BLaER1 (cell line): ENCODE measurements around the gene MAPK6.

ENCODE experiments used
- H3K27ac ChIP-seq: shearing (Covaris generic); formaldehyde crosslinking; 2 replicates; pipeline ENCODE4 v1.8.1; 2022
- H3K27me3 ChIP-seq: shearing (Covaris generic); formaldehyde crosslinking; 2 replicates; pipeline ENCODE4 v1.8.1; 2022
- H3K36me3 ChIP-seq: shearing (Covaris generic); formaldehyde crosslinking; 2 replicates; pipeline ENCODE4 v1.8.1; 2022
- H3K4me1 ChIP-seq: shearing (Covaris generic); formaldehyde crosslinking; 2 replicates; pipeline ENCODE4 v1.8.1; 2022
- H3K4me2 ChIP-seq: shearing (Covaris generic); formaldehyde crosslinking; 2 replicates; pipeline ENCODE4 v1.8.1; 2022
- H3K4me3 ChIP-seq: shearing (Covaris generic); formaldehyde crosslinking; 2 replicates; pipeline ENCODE4 v1.8.1; 2022
- H3K9ac ChIP-seq: shearing (Covaris generic); formaldehyde crosslinking; 2 replicates; pipeline ENCODE4 v1.8.1; 2022
- H3K9me3 ChIP-seq: shearing (Covaris generic); formaldehyde crosslinking; 2 replicates; pipeline ENCODE4 v1.8.1; 2022
- H4K20me1 ChIP-seq: shearing (Covaris generic); formaldehyde crosslinking; 2 replicates; pipeline ENCODE4 v1.8.1; 2022
- Cebpa-rat ChIP-seq: shearing (Covaris generic); IDR thresholded peaks from 2 replicates; pipeline ENCODE4 v1.8.1; 2022

Gene MAPK6

DNA sequence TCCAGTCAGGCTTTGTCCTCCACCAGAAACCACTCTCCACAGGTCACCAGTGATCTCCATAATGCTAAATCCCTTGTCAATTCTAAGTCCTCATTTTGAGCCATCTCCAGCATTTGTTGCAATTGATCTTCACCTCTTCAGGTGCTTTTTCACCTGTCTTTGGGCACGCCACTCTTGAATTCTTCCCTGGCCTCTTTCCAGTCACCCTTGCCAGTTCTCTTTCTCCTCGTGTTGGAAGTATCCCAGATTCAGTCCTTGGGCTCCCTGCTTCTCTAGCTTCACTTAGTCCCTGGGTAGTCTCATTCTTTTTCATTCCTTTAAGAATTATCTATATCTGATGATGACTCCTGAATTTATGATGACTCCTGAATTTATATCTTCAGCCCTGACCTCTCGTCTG is 37.5 kb downstream of the MAPK6 start:
- no peak overlapping the region for H3K27ac ChIP-seq
- no peak overlapping the region for H3K4me3 ChIP-seq
- H3K36me3 ChIP-seq = peaks cover 97% of the 10 kb centered on the region
- H3K4me2 ChIP-seq = no peak overlapping the region
- no peaks in the 10 kb centered on the region for H3K4me1 ChIP-seq
- TF ChIP-seq Cebpa-rat = no peak
- H3K9ac ChIP-seq = no peak overlapping the region
- no peaks in the 10 kb centered on the region for H3K27me3 ChIP-seq
- peaks cover 13% of the 10 kb centered on the region for H3K9me3 ChIP-seq
- H4K20me1 ChIP-seq = no peaks in the 10 kb centered on the region

DNA sequence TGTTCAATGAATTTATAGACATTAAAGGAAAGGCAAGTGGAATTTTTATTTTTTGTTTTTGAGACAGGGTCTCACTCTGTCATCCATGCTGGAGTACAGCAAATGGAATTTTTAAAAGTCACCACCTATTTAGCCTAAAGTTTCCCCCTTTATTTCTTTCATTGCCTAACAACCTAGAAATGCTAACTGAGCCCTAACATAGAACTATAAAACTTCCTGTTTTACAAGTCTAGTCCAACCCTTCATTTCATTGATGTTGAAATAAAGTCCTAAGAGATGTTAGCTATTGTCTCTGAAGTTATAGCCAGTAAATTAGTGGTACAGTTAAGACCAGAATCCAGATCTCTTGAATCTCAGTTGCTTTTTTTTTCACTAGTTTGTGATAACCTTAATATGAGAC is 39.0 kb downstream of the MAPK6 start:
- peaks cover 95% of the 10 kb centered on the region for H3K36me3 ChIP-seq

DNA sequence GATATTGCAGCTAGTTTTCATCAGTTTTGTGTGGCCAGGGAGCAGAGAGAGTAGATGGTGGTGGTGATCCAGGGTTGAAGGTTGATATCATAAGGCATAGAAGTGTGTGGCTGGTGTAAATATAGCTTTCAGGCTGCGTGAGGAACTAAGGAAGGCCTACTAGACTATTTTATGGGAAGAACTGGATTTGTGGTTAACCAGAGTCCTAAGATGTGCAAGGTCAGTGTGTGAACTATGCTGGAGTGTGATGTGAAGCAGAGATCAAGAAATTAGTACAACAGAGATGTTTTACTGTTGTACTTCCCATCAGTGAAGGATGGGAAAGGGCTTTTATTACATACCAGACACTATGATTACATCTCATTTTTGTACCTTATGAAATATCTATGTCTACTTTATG is 41.5 kb downstream of the MAPK6 start:
- TF ChIP-seq Cebpa-rat = no peak
- no peaks in the 10 kb centered on the region for H4K20me1 ChIP-seq
- H3K36me3 ChIP-seq = peaks cover 90% of the 10 kb centered on the region
- no peaks in the 10 kb centered on the region for H3K9me3 ChIP-seq
- H3K9ac ChIP-seq = no peak overlapping the region
- no peaks in the 10 kb centered on the region for H3K27me3 ChIP-seq
- H3K4me3 ChIP-seq = no peak overlapping the region
- H3K4me2 ChIP-seq = no peak overlapping the region
- no peak overlapping the region for H3K27ac ChIP-seq
- H3K4me1 ChIP-seq = no peaks in the 10 kb centered on the region

More for the DNA sequence above, 39.0 kb downstream of the MAPK6 start:
- Histone ChIP-seq H3K4me3 (no peak overlapping the region), H3K4me2 (no peak overlapping the region), H3K9ac (no peak overlapping the region), H3K4me1 (no peaks in the 10 kb centered on the region), H3K27me3 (no peaks in the 10 kb centered on the region), H3K9me3 (no peaks in the 10 kb centered on the region), H4K20me1 (no peaks in the 10 kb centered on the region), H3K27ac (no peak overlapping the region)
- no peak for TF ChIP-seq Cebpa-rat

DNA sequence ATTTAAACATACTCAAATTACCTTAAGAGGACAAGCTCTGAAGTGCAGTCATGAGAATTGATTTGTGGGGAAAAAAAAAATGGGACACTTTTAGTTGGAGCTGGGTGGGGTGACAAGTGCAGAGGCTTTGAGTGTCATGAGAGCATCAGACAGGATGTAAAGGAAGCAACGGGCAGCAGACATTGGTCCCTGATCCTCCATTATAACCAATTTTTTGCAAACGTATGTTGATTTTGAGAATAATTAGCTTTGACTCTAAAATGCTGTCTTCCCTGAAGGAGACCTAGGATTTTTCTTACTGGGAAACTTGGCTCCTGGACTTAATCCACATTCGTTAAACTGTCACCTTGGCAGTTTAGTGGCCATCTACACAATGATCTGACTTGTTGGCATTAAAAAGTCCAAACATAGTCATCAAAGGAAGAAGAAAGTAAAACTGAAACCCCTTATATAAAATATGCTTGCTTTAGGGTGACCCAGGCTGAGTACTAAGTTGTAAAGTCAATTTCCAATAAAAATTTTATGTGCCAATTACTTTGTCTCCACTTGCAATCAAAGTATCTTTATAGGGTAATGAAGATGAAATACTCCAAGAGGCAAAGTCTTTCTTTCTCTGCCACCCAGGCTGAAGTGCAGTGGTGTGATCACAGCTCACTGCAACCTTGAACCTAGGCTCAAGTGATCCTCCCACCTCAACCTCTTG is 48.0 kb downstream of the MAPK6 start:
- Histone ChIP-seq H3K4me1 (no peaks in the 10 kb centered on the region), H3K27me3 (no peaks in the 10 kb centered on the region), H3K9me3 (no peaks in the 10 kb centered on the region), H3K27ac (no peak overlapping the region), H4K20me1 (no peaks in the 10 kb centered on the region), H3K9ac (no peak overlapping the region), H3K36me3 (peaks cover 31% of the 10 kb centered on the region), H3K4me2 (no peak overlapping the region), H3K4me3 (no peak overlapping the region)
- TF ChIP-seq Cebpa-rat = no peak

DNA sequence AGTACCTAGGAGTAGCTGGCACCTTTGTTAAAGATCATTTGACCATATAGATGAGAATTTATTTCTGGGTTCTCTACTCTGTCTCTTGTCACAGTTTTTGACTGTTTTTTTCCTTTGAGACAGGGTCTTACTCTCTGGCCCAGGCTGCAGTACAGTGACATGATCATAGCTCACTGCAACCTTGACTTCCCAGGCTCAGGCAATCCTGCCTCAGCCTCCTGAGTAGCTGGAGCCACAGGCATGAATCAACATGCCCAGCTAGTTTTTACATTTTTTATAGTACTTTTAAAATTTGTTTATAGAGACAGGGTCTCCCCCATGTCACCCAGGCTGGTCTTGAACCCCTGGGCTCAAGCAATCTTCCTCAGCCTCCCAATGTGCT is 48.5 kb downstream of the MAPK6 start:
- Histone ChIP-seq H3K9ac (no peak overlapping the region), H3K4me2 (no peak overlapping the region), H3K4me1 (no peaks in the 10 kb centered on the region), H3K9me3 (no peaks in the 10 kb centered on the region), H4K20me1 (no peaks in the 10 kb centered on the region), H3K36me3 (peaks cover 26% of the 10 kb centered on the region), H3K27ac (no peak overlapping the region), H3K27me3 (no peaks in the 10 kb centered on the region), H3K4me3 (no peak overlapping the region)
- no peak for TF ChIP-seq Cebpa-rat

DNA sequence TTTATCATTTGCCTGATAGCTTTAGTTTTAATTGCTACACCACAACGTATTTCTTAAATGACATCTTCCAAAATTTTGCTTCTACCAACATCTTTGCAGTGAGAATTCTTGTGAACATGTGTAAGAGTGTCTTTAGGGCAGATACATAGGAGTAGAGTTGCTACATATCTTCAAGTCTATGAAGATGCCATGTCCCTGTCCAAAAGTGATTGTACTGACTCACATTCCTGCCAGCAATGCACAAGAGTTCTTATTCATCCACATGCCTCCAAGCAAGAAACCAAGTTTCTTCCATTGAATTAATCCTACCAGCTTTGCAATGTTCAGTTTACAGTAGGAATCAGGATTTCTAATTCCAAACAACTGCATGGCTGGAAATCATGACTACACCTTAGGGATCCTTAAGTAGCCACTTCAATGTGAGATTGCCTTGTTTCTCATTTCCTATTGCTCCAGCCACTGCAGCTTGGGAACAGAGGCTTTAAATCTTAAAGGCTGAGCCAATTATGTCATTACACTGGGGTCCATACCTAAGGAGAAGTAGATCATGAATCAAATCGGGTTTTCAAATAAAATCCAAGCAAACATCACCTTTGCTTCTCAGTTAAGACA is 49.1 kb downstream of the MAPK6 start:
- no peak overlapping the region for H3K9ac ChIP-seq
- no peaks in the 10 kb centered on the region for H3K4me1 ChIP-seq
- H3K36me3 ChIP-seq = peaks cover 20% of the 10 kb centered on the region
- no peak overlapping the region for H3K4me2 ChIP-seq
- H3K9me3 ChIP-seq = no peaks in the 10 kb centered on the region
- no peak for TF ChIP-seq Cebpa-rat
- no peaks in the 10 kb centered on the region for H4K20me1 ChIP-seq
- H3K27ac ChIP-seq = no peak overlapping the region
- H3K27me3 ChIP-seq = no peaks in the 10 kb centered on the region
- H3K4me3 ChIP-seq = no peak overlapping the region

DNA sequence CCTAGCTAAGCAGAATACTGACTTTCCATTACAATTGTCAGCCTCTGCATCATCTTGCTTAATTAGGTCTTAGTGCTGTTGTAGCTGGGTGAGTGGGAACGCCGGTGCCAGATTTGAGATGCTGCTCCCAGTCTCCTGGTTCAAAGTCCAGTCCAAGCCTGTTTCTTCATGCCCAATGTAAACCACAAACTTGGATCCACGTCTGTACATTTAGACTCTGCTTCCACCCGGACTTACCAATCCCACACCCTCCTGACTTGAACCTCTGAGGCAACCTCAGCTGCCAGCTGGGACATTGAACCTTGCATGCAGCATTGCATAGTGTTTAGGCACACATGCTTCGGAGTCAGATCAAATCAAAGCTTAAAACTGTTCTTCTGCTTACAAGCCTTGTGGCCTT is 50.5 kb downstream of the MAPK6 start:
- H3K4me3 ChIP-seq = no peak overlapping the region
- H3K36me3 ChIP-seq = peaks cover 6% of the 10 kb centered on the region
- no peaks in the 10 kb centered on the region for H3K4me1 ChIP-seq
- no peak overlapping the region for H3K9ac ChIP-seq
- no peaks in the 10 kb centered on the region for H4K20me1 ChIP-seq
- no peak overlapping the region for H3K27ac ChIP-seq
- H3K4me2 ChIP-seq = no peak overlapping the region
- no peak for TF ChIP-seq Cebpa-rat
- no peaks in the 10 kb centered on the region for H3K27me3 ChIP-seq
- no peaks in the 10 kb centered on the region for H3K9me3 ChIP-seq

DNA sequence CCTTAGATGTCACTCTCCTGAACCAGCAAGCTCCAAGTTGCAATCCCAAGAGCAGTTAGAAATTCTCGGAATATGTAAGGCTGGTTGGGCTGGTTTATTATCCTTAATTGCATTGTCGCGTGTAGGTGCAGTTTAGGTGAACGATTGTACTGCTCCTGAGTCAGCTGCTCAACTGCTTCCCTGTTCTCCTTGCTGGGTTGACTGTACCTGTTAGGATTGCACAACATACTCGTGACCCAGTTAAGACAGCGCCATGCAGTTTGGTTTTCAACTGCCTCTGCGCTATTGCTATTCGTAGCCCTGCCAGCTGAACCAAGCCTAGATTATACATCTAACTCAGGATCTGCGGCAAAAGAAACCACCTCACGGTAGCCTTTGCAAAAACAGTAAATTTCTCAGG is 52.6 kb downstream of the MAPK6 start:
- no peaks in the 10 kb centered on the region for H3K9me3 ChIP-seq
- no peak overlapping the region for H3K4me3 ChIP-seq
- no peak for TF ChIP-seq Cebpa-rat
- no peak overlapping the region for H3K9ac ChIP-seq
- no peak overlapping the region for H3K4me2 ChIP-seq
- no peak overlapping the region for H3K27ac ChIP-seq
- H4K20me1 ChIP-seq = no peaks in the 10 kb centered on the region
- no peaks in the 10 kb centered on the region for H3K27me3 ChIP-seq
- 0 out of 2 replicates have a peak, but pooled peaks cover 3% of the 10 kb centered on the region for H3K36me3 ChIP-seq
- H3K4me1 ChIP-seq = no peaks in the 10 kb centered on the region

DNA sequence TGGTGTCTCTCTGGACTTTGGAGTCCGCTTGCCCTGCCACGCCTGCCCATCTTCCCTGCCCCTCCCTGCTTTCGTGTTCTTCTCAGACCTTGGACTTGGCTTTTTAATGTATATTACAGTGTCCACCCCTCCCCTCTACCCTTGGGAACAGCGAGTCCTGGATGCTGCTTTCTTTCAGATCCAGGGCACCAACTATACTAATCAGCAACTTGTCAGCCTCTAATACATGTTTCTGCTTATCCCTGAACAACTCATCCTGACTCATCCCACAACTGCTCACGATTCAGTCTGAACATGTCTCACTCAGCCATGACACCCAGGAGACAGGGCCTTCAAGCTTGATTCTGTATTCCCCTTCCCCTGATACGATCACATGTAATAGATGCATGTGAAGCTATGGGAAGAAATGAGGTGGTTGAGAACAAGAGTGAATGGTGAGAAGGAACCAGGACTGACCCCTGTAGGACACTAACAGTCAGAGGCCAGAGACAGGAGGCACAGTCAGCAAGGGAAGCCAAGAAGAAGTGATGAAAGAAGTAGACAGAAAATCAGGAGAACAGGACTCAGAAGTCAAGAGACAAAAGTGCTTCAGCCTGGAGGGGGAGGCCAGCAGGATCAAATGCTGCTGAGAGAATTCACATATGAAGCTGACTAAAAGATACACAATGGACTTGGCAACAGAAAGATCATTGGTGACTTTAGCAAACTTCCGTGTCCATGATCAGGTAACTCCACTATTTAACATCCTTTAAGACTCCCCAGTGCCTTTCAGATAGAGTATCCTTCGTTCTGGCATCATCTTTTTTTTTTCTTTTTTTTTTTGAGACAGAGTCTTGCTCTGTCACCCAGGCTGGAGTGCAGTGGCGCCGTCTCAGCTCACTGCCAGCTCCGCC is 58.1 kb downstream of the MAPK6 start:
- TF ChIP-seq Cebpa-rat = no peak
- no peaks in the 10 kb centered on the region for H3K9me3 ChIP-seq
- H3K27me3 ChIP-seq = no peaks in the 10 kb centered on the region
- H3K4me2 ChIP-seq = no peak overlapping the region
- H3K27ac ChIP-seq = no peak overlapping the region
- no peak overlapping the region for H3K4me3 ChIP-seq
- peaks cover under 1% of the 10 kb centered on the region; the same call in 1 of the 2 replicates for H4K20me1 ChIP-seq
- peaks cover 27% of the 10 kb centered on the region for H3K4me1 ChIP-seq
- H3K9ac ChIP-seq = no peak overlapping the region
- H3K36me3 ChIP-seq = no peaks in the 10 kb centered on the region
